GM12878 (cell line): Measurements from ENCODE around the gene SLAMF1. TPM values are rescaled to one million over a fixed set of nuclear protein-coding genes. Genes with fewer than 3 reads are reported as not detected.
A peak's percentile ranks its signal among the peaks of the same experiment; 100 is the strongest.

Experiments used
- BCL11A ChIP-seq: IDR thresholded peaks from 2 replicates; pipeline ENCODE4 v1.6.1; 2011; ENCODE audit warnings: low read depth, low read length
- BHLHE40 ChIP-seq, 2 experiments: fragments of 450-650 bp in 1 of 2; IDR thresholded peaks; 2 replicates each; pipeline ENCODE4 v1.6.1; 2011 to 2017; ENCODE audit warnings: low read depth in 2 of 2, borderline replicate concordance in 1 of 2, improper control_type of control experiment in 1 of 2, low read length in 1 of 2, mild to moderate bottlenecking in 1 of 2
- CBFB ChIP-seq: IDR thresholded peaks from 2 replicates; pipeline ENCODE4 v1.6.1; 2016; ENCODE audit warnings: antibody characterized with exemption, low read depth
- CHD2 ChIP-seq: IDR thresholded peaks from 2 replicates; pipeline ENCODE4 v1.6.1; 2011; ENCODE audit warnings: low read depth, low read length, improper control_type of control experiment, borderline replicate concordance
- DPF2 ChIP-seq: fragments of 450-650 bp; IDR thresholded peaks from 2 replicates; pipeline ENCODE4 v1.6.1; 2017; ENCODE audit warnings: mild to moderate bottlenecking
- HDGF ChIP-seq: fragments of 450-650 bp; IDR thresholded peaks from 2 replicates; pipeline ENCODE4 v1.6.1; 2016; ENCODE audit warnings: antibody characterized with exemption
- IKZF1 ChIP-seq: fragments of 450-650 bp; conservative IDR thresholded peaks from 2 replicates; pipeline ENCODE4 v1.6.1; 2017; ENCODE audit warnings: antibody characterized with exemption, mild to moderate bottlenecking
- IKZF2 ChIP-seq, 2 experiments: fragments of 450-650 bp; IDR thresholded peaks; 2 replicates each; pipeline ENCODE4 v1.6.1; 2017; ENCODE audit warnings: mild to moderate bottlenecking in 2 of 2, moderate library complexity in 2 of 2
- KAT2A ChIP-seq: conservative IDR thresholded peaks from 2 replicates; pipeline ENCODE4 v1.6.1; 2011; ENCODE audit warnings: low read depth, low read length; ENCODE audit not compliant: control insufficient read depth
- MEF2B ChIP-seq: fragments of 450-650 bp; IDR thresholded peaks from 2 replicates; pipeline ENCODE4 v1.6.1; 2018; ENCODE audit warnings: mild to moderate bottlenecking, moderate library complexity; ENCODE audit not compliant: partially characterized antibody, poor library complexity, severe bottlenecking
- MLLT1 ChIP-seq: fragments of 450-650 bp; IDR thresholded peaks from 2 replicates; pipeline ENCODE4 v1.6.1; 2016; ENCODE audit warnings: mild to moderate bottlenecking
- MTA3 ChIP-seq: IDR thresholded peaks from 2 replicates; pipeline ENCODE4 v1.6.1; 2012; ENCODE audit warnings: low read length, inconsistent platforms, borderline replicate concordance
- MXI1 ChIP-seq: fragments of 150-350 bp; IDR thresholded peaks from 2 replicates; pipeline ENCODE4 v1.6.1; 2011; ENCODE audit warnings: low read depth, mild to moderate bottlenecking, inconsistent platforms, low read length, improper control_type of control experiment
- NFIC ChIP-seq: IDR thresholded peaks from 2 replicates; pipeline ENCODE4 v1.6.1; 2012; ENCODE audit warnings: low read depth, mild to moderate bottlenecking, inconsistent platforms, low read length, moderate library complexity
- NFXL1 ChIP-seq: fragments of 450-650 bp; IDR thresholded peaks from 2 replicates; pipeline ENCODE4 v1.6.1; 2017; ENCODE audit warnings: antibody characterized with exemption, mild to moderate bottlenecking, borderline replicate concordance
- NRF1 ChIP-seq: conservative IDR thresholded peaks from 2 replicates; pipeline ENCODE4 v1.6.1; 2011; ENCODE audit warnings: mild to moderate bottlenecking, low read depth, low read length, improper control_type of control experiment
- RELA ChIP-seq: fragments of 450-650 bp; IDR thresholded peaks from 2 replicates; pipeline ENCODE4 v1.8.0; 2014; ENCODE audit warnings: borderline replicate concordance; ENCODE audit not compliant: partially characterized antibody
- TCF3 ChIP-seq: IDR thresholded peaks from 2 replicates; pipeline ENCODE4 v1.6.1; 2012; ENCODE audit warnings: low read depth, mild to moderate bottlenecking, low read length, borderline replicate concordance; ENCODE audit not compliant: insufficient read depth
- TCF7 ChIP-seq: IDR thresholded peaks from 2 replicates; pipeline ENCODE4 v1.6.1; 2014; ENCODE audit warnings: antibody characterized with exemption, borderline replicate concordance
- polyA plus RNA-seq, 11 experiments: library from polyadenylated mRNA; depleted of rRNA in 4 of 11; unstranded in 6 of 11; stranded (reverse) in 5 of 11; fragments of >200 nt; fragmentation: Nextera tagmentation in 4 of 11; fragmentation: Illumina TruSeq in 1 of 11; extraction: Ambion mirVana in 4 of 11; extraction: Trizol in 1 of 11; gene quantifications; 1 replicate in 1 of 11; 2 replicates in 10 of 11; pipeline versions ENCODE4 v1.2.1 to v1.2.3, GENCODE V29; 2011 to 2016; ENCODE audit warnings: inconsistent platforms in 2 of 11, missing spikeins in 2 of 11, low read depth in 1 of 11
- total RNA-seq, 4 experiments: library from RNA; depleted of rRNA in 3 of 4; stranded (reverse); fragments of >200 nt in 3 of 4; fragmentation: Illumina TruSeq in 1 of 4; extraction: Trizol in 1 of 4; gene quantifications; 2 replicates each; pipeline versions ENCODE4 v1.2.1 to v1.2.3, GENCODE V29; 2013 to 2021
- TF ChIP-seq, protein P1 (sequence below): fragments of 150-350 bp; IDR thresholded peaks from 2 replicates; pipeline ENCODE4 v1.6.1; 2014; ENCODE audit warnings: mild to moderate bottlenecking, low read depth, low read length
- TF ChIP-seq, protein P2 (sequence below): fragments of 450-650 bp; IDR thresholded peaks from 2 replicates; pipeline ENCODE4 v1.6.1; 2018; ENCODE audit warnings: borderline replicate concordance, mild to moderate bottlenecking; ENCODE audit not compliant: partially characterized antibody
- TF ChIP-seq, protein P3 (sequence below): fragments of 150-350 bp; IDR thresholded peaks from 2 replicates; pipeline ENCODE4 v1.6.1; 2016; ENCODE audit warnings: low read depth, low read length
- TF ChIP-seq, protein P4 (sequence below): IDR thresholded peaks from 2 replicates; pipeline ENCODE4 v1.6.1; 2012; ENCODE audit warnings: low read depth, low read length, improper control_type of control experiment

SLAMF1 gene
- total and polyA plus RNA-seq, 10 of the 15 experiments (the other 5 are each of a cell fraction or from before 2014, with no cell fraction given) = 87.3 to 260 (median 131) TPM

DNA sequence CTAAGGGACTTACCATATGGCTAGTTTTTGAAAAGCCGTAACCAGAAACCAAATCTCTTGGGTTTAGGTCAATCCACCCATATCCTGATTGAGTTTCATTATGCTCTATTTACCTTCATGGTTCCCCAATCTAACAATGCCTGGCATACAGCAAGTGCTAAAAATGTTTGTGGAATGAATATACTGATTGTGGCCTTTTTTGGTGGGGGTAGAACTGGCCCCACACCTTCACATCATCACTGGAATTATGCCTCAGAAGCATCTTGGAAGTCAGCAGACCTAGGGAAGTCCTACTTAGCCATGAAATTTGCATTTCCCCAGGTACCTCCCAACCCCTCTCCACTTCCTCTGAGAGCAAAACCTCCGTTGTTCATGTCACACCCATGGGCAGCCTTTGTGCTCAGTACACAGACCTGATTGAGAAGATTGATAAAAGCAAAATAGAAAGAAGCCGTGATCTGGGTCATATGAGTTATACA lies 17.8 kb upstream of the SLAMF1 start (continued):
- TF ChIP-seq MEF2B (peak; percentile 81), CHD2 (no peak), NFXL1 (no peak), BHLHE40 (IDR thresholded peaks at IDR 0.05; ENCODE audit: borderline replicate concordance in 1 of 2, low read depth in 2 of 2, low read length in 1 of 2) (peak; percentile 45 to 68; a peak in 2 of 4 replicates), IKZF1 (peak; percentile 87), MLLT1 (no peak), MXI1 (no peak), DPF2 (peak; percentile 56), BCL11A (0 out of 2 replicates have a peak, but pooled peaks have one; percentile 24), CBFB (peak; percentile 20; the same call in 1 of the 2 replicates), NRF1 (no peak), HDGF (no peak), TCF7 (no peak), RELA (no peak), MTA3 (no peak), NFIC (peak; percentile 64), IKZF2 (IDR thresholded peaks at IDR 0.05) (peak; percentile 78 to 81), KAT2A (no peak), TCF3 (no peak)
- TF ChIP-seq, protein P1, sequence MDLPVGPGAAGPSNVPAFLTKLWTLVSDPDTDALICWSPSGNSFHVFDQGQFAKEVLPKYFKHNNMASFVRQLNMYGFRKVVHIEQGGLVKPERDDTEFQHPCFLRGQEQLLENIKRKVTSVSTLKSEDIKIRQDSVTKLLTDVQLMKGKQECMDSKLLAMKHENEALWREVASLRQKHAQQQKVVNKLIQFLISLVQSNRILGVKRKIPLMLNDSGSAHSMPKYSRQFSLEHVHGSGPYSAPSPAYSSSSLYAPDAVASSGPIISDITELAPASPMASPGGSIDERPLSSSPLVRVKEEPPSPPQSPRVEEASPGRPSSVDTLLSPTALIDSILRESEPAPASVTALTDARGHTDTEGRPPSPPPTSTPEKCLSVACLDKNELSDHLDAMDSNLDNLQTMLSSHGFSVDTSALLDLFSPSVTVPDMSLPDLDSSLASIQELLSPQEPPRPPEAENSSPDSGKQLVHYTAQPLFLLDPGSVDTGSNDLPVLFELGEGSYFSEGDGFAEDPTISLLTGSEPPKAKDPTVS = no peak
- TF ChIP-seq, protein P2, sequence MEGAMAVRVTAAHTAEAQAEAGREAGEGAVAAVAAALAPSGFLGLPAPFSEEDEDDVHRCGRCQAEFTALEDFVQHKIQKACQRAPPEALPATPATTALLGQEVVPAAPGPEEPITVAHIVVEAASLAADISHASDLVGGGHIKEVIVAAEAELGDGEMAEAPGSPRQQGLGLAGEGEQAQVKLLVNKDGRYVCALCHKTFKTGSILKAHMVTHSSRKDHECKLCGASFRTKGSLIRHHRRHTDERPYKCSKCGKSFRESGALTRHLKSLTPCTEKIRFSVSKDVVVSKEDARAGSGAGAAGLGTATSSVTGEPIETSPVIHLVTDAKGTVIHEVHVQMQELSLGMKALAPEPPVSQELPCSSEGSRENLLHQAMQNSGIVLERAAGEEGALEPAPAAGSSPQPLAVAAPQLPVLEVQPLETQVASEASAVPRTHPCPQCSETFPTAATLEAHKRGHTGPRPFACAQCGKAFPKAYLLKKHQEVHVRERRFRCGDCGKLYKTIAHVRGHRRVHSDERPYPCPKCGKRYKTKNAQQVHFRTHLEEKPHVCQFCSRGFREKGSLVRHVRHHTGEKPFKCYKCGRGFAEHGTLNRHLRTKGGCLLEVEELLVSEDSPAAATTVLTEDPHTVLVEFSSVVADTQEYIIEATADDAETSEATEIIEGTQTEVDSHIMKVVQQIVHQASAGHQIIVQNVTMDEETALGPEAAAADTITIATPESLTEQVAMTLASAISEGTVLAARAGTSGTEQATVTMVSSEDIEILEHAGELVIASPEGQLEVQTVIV = no peak
- TF ChIP-seq, protein P3, sequence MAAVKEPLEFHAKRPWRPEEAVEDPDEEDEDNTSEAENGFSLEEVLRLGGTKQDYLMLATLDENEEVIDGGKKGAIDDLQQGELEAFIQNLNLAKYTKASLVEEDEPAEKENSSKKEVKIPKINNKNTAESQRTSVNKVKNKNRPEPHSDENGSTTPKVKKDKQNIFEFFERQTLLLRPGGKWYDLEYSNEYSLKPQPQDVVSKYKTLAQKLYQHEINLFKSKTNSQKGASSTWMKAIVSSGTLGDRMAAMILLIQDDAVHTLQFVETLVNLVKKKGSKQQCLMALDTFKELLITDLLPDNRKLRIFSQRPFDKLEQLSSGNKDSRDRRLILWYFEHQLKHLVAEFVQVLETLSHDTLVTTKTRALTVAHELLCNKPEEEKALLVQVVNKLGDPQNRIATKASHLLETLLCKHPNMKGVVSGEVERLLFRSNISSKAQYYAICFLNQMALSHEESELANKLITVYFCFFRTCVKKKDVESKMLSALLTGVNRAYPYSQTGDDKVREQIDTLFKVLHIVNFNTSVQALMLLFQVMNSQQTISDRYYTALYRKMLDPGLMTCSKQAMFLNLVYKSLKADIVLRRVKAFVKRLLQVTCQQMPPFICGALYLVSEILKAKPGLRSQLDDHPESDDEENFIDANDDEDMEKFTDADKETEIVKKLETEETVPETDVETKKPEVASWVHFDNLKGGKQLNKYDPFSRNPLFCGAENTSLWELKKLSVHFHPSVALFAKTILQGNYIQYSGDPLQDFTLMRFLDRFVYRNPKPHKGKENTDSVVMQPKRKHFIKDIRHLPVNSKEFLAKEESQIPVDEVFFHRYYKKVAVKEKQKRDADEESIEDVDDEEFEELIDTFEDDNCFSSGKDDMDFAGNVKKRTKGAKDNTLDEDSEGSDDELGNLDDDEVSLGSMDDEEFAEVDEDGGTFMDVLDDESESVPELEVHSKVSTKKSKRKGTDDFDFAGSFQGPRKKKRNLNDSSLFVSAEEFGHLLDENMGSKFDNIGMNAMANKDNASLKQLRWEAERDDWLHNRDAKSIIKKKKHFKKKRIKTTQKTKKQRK = no peak
- TF ChIP-seq, protein P4, sequence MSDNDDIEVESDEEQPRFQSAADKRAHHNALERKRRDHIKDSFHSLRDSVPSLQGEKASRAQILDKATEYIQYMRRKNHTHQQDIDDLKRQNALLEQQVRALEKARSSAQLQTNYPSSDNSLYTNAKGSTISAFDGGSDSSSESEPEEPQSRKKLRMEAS = no peak
